Adipose tissue (tissue), 3 donors: ENCODE measurements around the gene PPP2R1A. TPM values are rescaled to one million over a fixed set of nuclear protein-coding genes. Genes with fewer than 3 reads are reported as not detected.
"Not testable (repeated sequence)": the region's sequence is repeated elsewhere in the genome, so short reads cannot be mapped to it uniquely, and the experiment has no call there.

Source experiments
- H3K27ac ChIP-seq: one replicate; pipeline ENCODE4 v1.5.1; 2013; ENCODE audit warnings: low read depth, low read length
- WGBS, 3 donors: extraction: QIAGEN DNeasy Blood & Tissue Kit; methylation state at CpG; one replicate each; pipeline ENCODE4 v1.1.7; 2013; 5-methylcytosine and 5-hydroxymethylcytosine counted together
- polyA plus RNA-seq, 3 donors: library from polyadenylated mRNA; stranded (reverse); fragments of 200-250 nt; gene quantifications; one replicate each; pipeline ENCODE4 v1.2.3, GENCODE V29; 2013
- donor health status: healthy with polysubstance abuse.
- donor health status: Bipolar disorder and iron deficiency.
- donor health status: healthy.

Gene PPP2R1A
- polyA plus RNA-seq, 3 donors: 58.2 to 106 (median 88.5) TPM

- no peak overlapping the region for H3K27ac ChIP-seq
- WGBS, 3 donors: 74 to 89% (median 86%) methylated on average over 1 of the region's 1 CpG
Measured at GRCh38 chr19:52230685-52231084, 40.8 kb downstream of the PPP2R1A start.

GRCh38 chr19:52231154-52231910 lies 41.5 kb downstream of the PPP2R1A start:
- 55 to 83% (median 77%) methylated on average over 3 of the region's 3 CpGs for WGBS, 3 donors
- no peak overlapping the region for H3K27ac ChIP-seq

- 31 to 86% (median 86%) methylated on average over 2 of the region's 2 CpGs for WGBS, 3 donors
- no peak overlapping the region for H3K27ac ChIP-seq
Measured at GRCh38 chr19:52234406-52234805, 44.6 kb downstream of the PPP2R1A start.

- WGBS, 3 donors: 50 to 71% (median 70%) methylated on average over 2 of the region's 2 CpGs
- no peak overlapping the region for H3K27ac ChIP-seq
Measured at GRCh38 chr19:52237197-52237596, 47.3 kb downstream of the PPP2R1A start.

GRCh38 chr19:52237771-52238400 lies 48.0 kb downstream of the PPP2R1A start:
- H3K27ac ChIP-seq: no peak overlapping the region
- 11 to 18% (median 15%) methylated on average over 8 of the region's 8 CpGs for WGBS, 3 donors

GRCh38 chr19:52244021-52244420 lies 54.2 kb downstream of the PPP2R1A start:
- H3K27ac ChIP-seq: no peak overlapping the region
- 66 to 82% (median 79%) methylated on average over 12 of the region's 12 CpGs for WGBS, 3 donors

- no peak overlapping the region for H3K27ac ChIP-seq
- WGBS, 3 donors: 5 to 18% (median 14%) methylated on average over 6 of the region's 6 CpGs
Measured at GRCh38 chr19:52248241-52248640, 58.4 kb downstream of the PPP2R1A start.

GRCh38 chr19:52258426-52258825 lies 68.6 kb downstream of the PPP2R1A start:
- 94 to 98% (median 96%) methylated on average over 5 of the region's 5 CpGs for WGBS, 3 donors
- H3K27ac ChIP-seq: no peak overlapping the region

GRCh38 chr19:52265556-52265955 lies 75.7 kb downstream of the PPP2R1A start:
- 90 to 96% (median 93%) methylated on average over 6 of the region's 6 CpGs for WGBS, 3 donors
- H3K27ac ChIP-seq: not testable (repeated sequence)

GRCh38 chr19:52269338-52270261 lies 79.7 kb downstream of the PPP2R1A start, which contains the start of gene ZNF766:
Gene ZNF766, plus strand, starts transcription at chr19:52269587. Its CDS starts 27 bp downstream, at chr19:52269614.
- peak within 1 kb of the TSS; percentile 70 for H3K27ac ChIP-seq
- WGBS, 3 donors: 0 to 1% (median 1%) methylated on average over 70 of the region's 70 CpGs

- peak overlapping the region; percentile 70 for H3K27ac ChIP-seq
- 8 to 11% (median 9%) methylated on average over 11 of the region's 11 CpGs for whole genome bisulfite sequencing, 3 donors
Measured at GRCh38 chr19:52270266-52270885, 80.5 kb downstream of the PPP2R1A start.

- 96 to 100% (median 97%) methylated on average over 2 of the region's 2 CpGs for WGBS, 3 donors
- H3K27ac ChIP-seq: no peak overlapping the region
Measured at GRCh38 chr19:52273301-52273700, 83.4 kb downstream of the PPP2R1A start.

GRCh38 chr19:52274191-52274590 lies 84.3 kb downstream of the PPP2R1A start:
- 86 to 98% (median 88%) methylated on average over 5 of the region's 5 CpGs for WGBS, 3 donors

GRCh38 chr19:52275988-52276387 lies 86.1 kb downstream of the PPP2R1A start:
- WGBS, 3 donors: 81 to 97% (median 94%) methylated on average over 5 of the region's 5 CpGs
- H3K27ac ChIP-seq: no peak overlapping the region

More at GRCh38 chr19:52274191-52274590, 84.3 kb downstream of the PPP2R1A start:
- no peak overlapping the region for H3K27ac ChIP-seq

GRCh38 chr19:52277471-52277870 lies 87.6 kb downstream of the PPP2R1A start:
- H3K27ac ChIP-seq: no peak overlapping the region
- 88 to 93% (median 90%) methylated on average over 6 of the region's 6 CpGs for WGBS, 3 donors
